Dermis lymphatic vessel endothelial cell (primary cell): ENCODE results near the gene ENTREP1. TPM values are rescaled to one million over a fixed set of nuclear protein-coding genes. Genes with fewer than 3 reads are reported as not detected.

Experiments used
- total RNA-seq: library from RNA; depleted of rRNA; stranded (reverse); fragments of >200 nt; gene quantifications from 2 replicates; pipeline ENCODE4 v1.2.1, GENCODE V29; 2014

The ENTREP1 gene, protein sequence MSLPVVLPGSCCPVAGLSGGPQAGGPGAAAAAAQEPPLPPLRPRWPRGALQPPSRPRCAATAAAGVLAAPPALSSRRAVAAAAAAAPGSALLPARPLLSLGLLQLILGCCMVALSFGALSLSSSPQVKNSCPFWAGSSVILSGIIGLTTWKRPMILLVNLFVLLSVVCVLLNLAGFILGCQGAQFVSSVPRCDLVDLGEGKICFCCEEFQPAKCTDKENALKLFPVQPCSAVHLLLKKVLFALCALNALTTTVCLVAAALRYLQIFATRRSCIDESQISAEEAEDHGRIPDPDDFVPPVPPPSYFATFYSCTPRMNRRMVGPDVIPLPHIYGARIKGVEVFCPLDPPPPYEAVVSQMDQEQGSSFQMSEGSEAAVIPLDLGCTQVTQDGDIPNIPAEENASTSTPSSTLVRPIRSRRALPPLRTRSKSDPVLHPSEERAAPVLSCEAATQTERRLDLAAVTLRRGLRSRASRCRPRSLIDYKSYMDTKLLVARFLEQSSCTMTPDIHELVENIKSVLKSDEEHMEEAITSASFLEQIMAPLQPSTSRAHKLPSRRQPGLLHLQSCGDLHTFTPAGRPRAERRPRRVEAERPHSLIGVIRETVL
- total RNA-seq, result 7.6 and 8.0 TPM in 2 replicates

DNA sequence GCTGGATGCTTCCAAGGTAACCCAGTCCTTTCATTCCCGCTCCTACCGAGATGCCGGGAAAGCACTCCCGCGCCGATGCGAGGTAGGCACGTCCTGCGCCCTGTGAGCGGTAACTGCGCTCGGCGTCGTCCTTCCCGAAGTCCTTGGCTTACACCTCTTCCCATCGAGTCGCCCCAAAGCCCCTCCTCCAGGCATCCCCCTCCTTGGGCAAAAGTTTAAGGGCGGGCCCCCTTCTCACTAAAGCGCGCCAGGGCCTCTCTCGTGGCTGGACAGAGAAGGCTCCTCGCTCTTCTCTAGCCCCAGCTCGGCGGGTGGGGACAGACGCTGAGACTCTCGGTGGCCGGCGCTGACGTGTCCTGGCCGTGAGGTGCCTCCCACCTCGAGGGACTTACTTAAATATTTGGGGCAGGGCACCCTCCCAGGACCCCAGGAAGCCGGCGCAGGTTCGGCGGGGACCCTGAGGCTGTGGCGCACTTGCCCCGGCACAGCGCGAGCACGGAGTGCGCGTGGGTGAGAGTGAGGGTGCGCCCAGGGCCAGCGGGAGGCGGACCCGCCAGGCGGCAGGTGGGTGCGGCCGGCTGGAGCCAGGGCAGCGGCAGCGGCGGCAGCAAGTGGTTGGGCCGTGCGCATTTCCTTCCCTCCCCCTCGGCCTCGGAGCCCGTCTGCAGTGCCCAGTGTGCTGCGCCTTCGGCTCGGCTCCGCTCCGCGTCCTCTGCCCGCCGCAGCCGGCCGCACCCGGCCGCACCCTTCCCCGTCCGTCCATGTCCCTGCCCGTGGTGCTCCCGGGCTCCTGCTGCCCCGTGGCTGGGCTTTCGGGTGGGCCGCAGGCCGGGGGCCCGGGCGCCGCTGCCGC, at the start of gene ENTREP1:
Gene ENTREP1, plus strand, starts transcription at position 667 of the 853 bp plus-strand sequence. Its CDS starts 95 bp downstream, at position 762.

Other genes starting within 250 kb of the ENTREP1 start
- gene TJP2, start 150.9 kb upstream of the ENTREP1 start, total RNA-seq, result 70.5 and 83.2 TPM in 2 replicates